Endothelial cell of umbilical vein (primary cell): ENCODE measurements around the gene SNCG. TPM values are rescaled to one million over a fixed set of nuclear protein-coding genes. Genes with fewer than 3 reads are reported as not detected.

ENCODE experiments used
- BruUV-seq: library from RNA; stranded (reverse); fragments of 400-500 nt; replicated peaks from 2 replicates; lab custom pipeline; 2021; lab: Mats Ljungman, UMichigan
- CTCF ChIA-PET: fragments of 300-600, 350-600 bp; sonication (Branson Sonifier 250); formaldehyde crosslinking; loops from one replicate; lab custom pipeline; 2021; ENCODE audit warnings: antibody characterized with exemption, inconsistent platforms; lab: Charles Lee
- POLR2A ChIA-PET: fragments of 300-600, 350-600 bp; sonication (Branson Sonifier 250); formaldehyde crosslinking; loops from one replicate; lab custom pipeline; 2021; ENCODE audit warnings: antibody characterized with exemption, inconsistent platforms; lab: Charles Lee
- DNase-seq: peaks from one replicate; pipeline ENCODE4 v3.0.0-alpha.2; 2011; ENCODE audit warnings: low read depth, low spot score
- FAIRE-seq: peaks from 2 replicates; lab custom pipeline; 2011; peaks lifted over from hg19 to GRCh38; lab: Jason Lieb, UNC
- H2AFZ ChIP-seq: 2 replicates; pipeline ENCODE4 v1.6.0; 2012; ENCODE audit warnings: low read depth, low read length, control low read depth, inconsistent platforms
- H3K27ac ChIP-seq: 2 replicates; pipeline ENCODE4 v1.5.1; 2011; ENCODE audit warnings: low read depth, mild to moderate bottlenecking, control low read depth, low read length, moderate library complexity; ENCODE audit not compliant: insufficient read depth
- H3K27me3 ChIP-seq, 2 experiments: 2 replicates each; pipeline versions ENCODE4 v1.6.0 to v1.6.1; 2011; ENCODE audit warnings: low read length in 2 of 2, mixed read lengths in 1 of 2; ENCODE audit not compliant: control insufficient read depth in 2 of 2, insufficient read depth in 2 of 2
- H3K36me3 ChIP-seq, 2 experiments: 2 replicates in 1 of 2; 3 replicates in 1 of 2; pipeline ENCODE4 v1.5.1; 2011; ENCODE audit warnings: low read length in 2 of 2, mild to moderate bottlenecking in 1 of 2, moderate library complexity in 1 of 2; ENCODE audit not compliant: control insufficient read depth in 2 of 2, insufficient read depth in 2 of 2; ENCODE audit errors: extremely low read depth in 1 of 2
- H3K4me1 ChIP-seq: 3 replicates; pipeline ENCODE4 v1.5.1; 2011; ENCODE audit warnings: mild to moderate bottlenecking, low read length; ENCODE audit not compliant: control insufficient read depth, insufficient read depth; ENCODE audit errors: extremely low read depth
- H3K4me2 ChIP-seq: 2 replicates; pipeline ENCODE4 v1.6.1; 2011; ENCODE audit warnings: low read length, control low read depth, mixed read lengths; ENCODE audit not compliant: insufficient read depth
- H3K4me3 ChIP-seq, 3 experiments: fragments of 200-600 bp in 1 of 3; sonication (generic), shearing (Covaris generic) in 1 of 3; replicated peaks in 1 of 3; 2 replicates each; pipeline ENCODE4 v1.5.1; 2011 to 2016; ENCODE audit warnings: control low read depth in 3 of 3, low read length in 3 of 3, mild to moderate bottlenecking in 2 of 3, inconsistent platforms in 1 of 3, low read depth in 1 of 3, moderate library complexity in 1 of 3; ENCODE audit not compliant: insufficient read depth in 1 of 3
- H3K79me2 ChIP-seq: 2 replicates; pipeline ENCODE4 v1.6.0; 2012; ENCODE audit warnings: low read length, inconsistent platforms; ENCODE audit not compliant: control insufficient read depth, insufficient read depth
- H3K9ac ChIP-seq: replicated peaks from 2 replicates; pipeline ENCODE3; 2011; ENCODE audit warnings: low read length, control low read depth; ENCODE audit not compliant: insufficient read depth; ENCODE audit errors: extremely low read depth
- H3K9me1 ChIP-seq: replicated peaks from 3 replicates; pipeline ENCODE4 v1.6.0; 2011; ENCODE audit warnings: mild to moderate bottlenecking, low read length; ENCODE audit not compliant: control insufficient read depth, insufficient read depth; ENCODE audit errors: extremely low read depth
- H3K9me3 ChIP-seq: replicated peaks from 2 replicates; pipeline ENCODE4 v1.5.1; 2012; ENCODE audit warnings: low read length, inconsistent platforms; ENCODE audit not compliant: control insufficient read depth, insufficient read depth
- H4K20me1 ChIP-seq: replicated peaks from 2 replicates; pipeline ENCODE3; 2011; ENCODE audit warnings: mild to moderate bottlenecking, low read length; ENCODE audit not compliant: control insufficient read depth, insufficient read depth; ENCODE audit errors: extremely low read depth
- CTCF ChIP-seq, 2 donors: IDR thresholded peaks; 1 replicate in 1 of 2; 2 replicates in 1 of 2; pipeline ENCODE4 v1.5.1; 2011; ENCODE audit warnings: low read length in 2 of 2, mild to moderate bottlenecking in 2 of 2, moderate library complexity in 2 of 2, control low read depth in 1 of 2, inconsistent platforms in 1 of 2, low read depth in 1 of 2; ENCODE audit not compliant: insufficient read depth in 1 of 2; ENCODE audit errors: extremely low read depth in 1 of 2
- EZH2 ChIP-seq: IDR thresholded peaks from 2 replicates; pipeline ENCODE4 v1.6.1; 2012; ENCODE audit warnings: borderline replicate concordance, low read depth, mild to moderate bottlenecking, moderate library complexity, low read length, inconsistent platforms; ENCODE audit not compliant: severe bottlenecking
- FOS ChIP-seq: IDR thresholded peaks from 2 replicates; pipeline ENCODE4 v1.6.1; 2011; ENCODE audit warnings: mild to moderate bottlenecking, low read length, moderate library complexity, borderline replicate concordance; ENCODE audit not compliant: insufficient read depth
- GATA2 ChIP-seq: IDR thresholded peaks from 2 replicates; pipeline ENCODE4 v1.7.0; 2011; ENCODE audit warnings: low read depth, mild to moderate bottlenecking, moderate library complexity, mixed read lengths, low read length; ENCODE audit not compliant: insufficient read length, insufficient read depth
- JUN ChIP-seq: IDR thresholded peaks from 2 replicates; pipeline ENCODE4 v1.6.1; 2011; ENCODE audit warnings: borderline replicate concordance, low read depth; ENCODE audit not compliant: insufficient read length, insufficient read depth
- MAX ChIP-seq: IDR thresholded peaks from 2 replicates; pipeline ENCODE4 v1.6.1; 2011; ENCODE audit not compliant: insufficient read depth, insufficient read length
- MYC ChIP-seq: IDR thresholded peaks from one replicate; pipeline ENCODE4 v1.6.1; 2011; ENCODE audit warnings: mild to moderate bottlenecking, low read depth, low read length
- POLR2A ChIP-seq: IDR thresholded peaks from 2 replicates; pipeline ENCODE4 v1.6.1; 2012; ENCODE audit warnings: low read depth, mild to moderate bottlenecking, control low read depth, low read length
- POLR2AphosphoS5 ChIP-seq: IDR thresholded peaks from 2 replicates; pipeline ENCODE4 v1.6.1; 2012; ENCODE audit warnings: low read depth, mild to moderate bottlenecking, control low read depth, low read length, moderate library complexity; ENCODE audit not compliant: insufficient read depth
- dilution Hi-C: fragments of 300-500 bp; cut with MboI; formaldehyde crosslinking; loops from one replicate; pipeline ENCODE4 v1.15.0; 2019; ENCODE audit warnings: low sequenced_read_pairs; ENCODE audit not compliant: extremely low pct_ligation_motif_present
- intact Hi-C: fragments of 100-400 bp; cut with micrococcal nuclease; formaldehyde crosslinking; loops from one replicate; pipeline ENCODE4 v1.10.0; 2022
- polyA plus RNA-seq, 4 experiments: library from polyadenylated mRNA; depleted of rRNA in 3 of 4; stranded (reverse) in 3 of 4; unstranded in 1 of 4; fragments of >200 nt; gene quantifications; 2 replicates each; pipeline versions ENCODE4 v1.2.1 to v1.2.3, GENCODE V29; 2011 to 2012; ENCODE audit warnings: missing spikeins in 1 of 4
- total RNA-seq: library from RNA; stranded (reverse); gene quantifications from 2 replicates; pipeline ENCODE4 v1.2.3, GENCODE V29; 2021

SNCG gene
- total and polyA plus RNA-seq, 2 donors (not counting 3 experiments of a cell fraction or from before 2014, with no cell fraction given), result 31.4 to 60.8 TPM

- Histone ChIP-seq H3K27me3 (no peaks in the 10 kb centered on the region), H3K27ac (peak overlapping the region; percentile 29), H4K20me1 (no peaks in the 10 kb centered on the region), H3K4me1 (peaks cover 55% of the 10 kb centered on the region), H3K4me3 (no peak overlapping the region), H3K9me1 (no peaks in the 10 kb centered on the region), H2AFZ (no peak overlapping the region), H3K9ac (no peak overlapping the region), H3K36me3 (no peaks in the 10 kb centered on the region), H3K4me2 (peak overlapping the region; percentile 49), H3K79me2 (no peaks in the 10 kb centered on the region), H3K9me3 (no peaks in the 10 kb centered on the region)
- no TSS peak for BruUV-seq
- dilution Hi-C loops (no loop called here), intact Hi-C loops (loop anchor here (2.0 to 5.0 kb wide), 4 partner anchors 13 to 693 kb away; partner anchors contain the start of genes GLUD1, MMRN2 and SHLD2)
- DNase-seq (peak; percentile 56), FAIRE-seq (peak; percentile 89)
- POLR2A ChIA-PET, result interaction anchor here (1.4 to 2.0 kb wide), 2 partner anchors 9 to 12 kb away, joined by 3 to 11 read pairs; partner anchors contain the start of genes MMRN2 and SNCG
- CTCF ChIA-PET, result interaction anchor here (0.7 to 8.5 kb wide), 8 partner anchors 9 to 276 kb away, joined by 3 to 189 read pairs (median 4); partner anchors contain the start of genes MMRN2 and SNCG
- TF ChIP-seq MYC (no peak), POLR2AphosphoS5 (peak; percentile 24), GATA2 (no peak), EZH2 (no peak), JUN (no peak), CTCF (IDR thresholded peaks at IDR 0.05; ENCODE audit: extremely low read depth in 1 of 2, insufficient read depth in 1 of 2, low read depth in 1 of 2, low read length in 2 of 2) (no peak), MAX (no peak), POLR2A (no peak), FOS (peak; percentile 60)
Observed at GRCh38 chr10:86969421-86970041, 11.1 kb downstream of the SNCG start.
